HEK293T (cell line): ENCODE results near the gene MYOZ1.

Experiments
- CTCF ChIA-PET: fragments of 350-600 bp; formaldehyde crosslinking; extraction: SDS; loops from one replicate; lab custom pipeline; 2021; ENCODE audit warnings: antibody characterized with exemption, inconsistent platforms; lab: Yijun Ruan, JAX
- POLR2A ChIA-PET: fragments of 350-600 bp; formaldehyde crosslinking; extraction: SDS; loops from one replicate; lab custom pipeline; 2020; ENCODE audit warnings: antibody characterized with exemption, inconsistent platforms; lab: Yijun Ruan, JAX
- DNase-seq: peaks from one replicate; pipeline ENCODE4 v3.0.0; 2012; ENCODE audit warnings: mixed read lengths; ENCODE audit errors: extremely low spot score
- ARNT ChIP-seq: fragments of 450-650 bp; IDR thresholded peaks from 2 replicates; pipeline ENCODE4 v1.6.1; 2017; ENCODE audit warnings: mild to moderate bottlenecking
- BHLHE40 ChIP-seq: fragments of 450-650 bp; IDR thresholded peaks from 2 replicates; pipeline ENCODE4 v1.6.1; 2016; ENCODE audit warnings: mild to moderate bottlenecking, moderate library complexity, borderline replicate concordance
- CTBP1 ChIP-seq: fragments of 450-650 bp; IDR thresholded peaks from 2 replicates; pipeline ENCODE4 v1.6.1; 2016; ENCODE audit warnings: borderline replicate concordance
- ELF4 ChIP-seq: fragments of 450-650 bp; IDR thresholded peaks from 2 replicates; pipeline ENCODE4 v1.6.1; 2017; ENCODE audit warnings: antibody characterized with exemption
- FOXA1 ChIP-seq: fragments of 450-650 bp; IDR thresholded peaks from 2 replicates; pipeline ENCODE4 v1.6.1; 2016; ENCODE audit warnings: mild to moderate bottlenecking
- FOXK2 ChIP-seq: fragments of 450-650 bp; IDR thresholded peaks from 2 replicates; pipeline ENCODE4 v1.6.1; 2016; ENCODE audit warnings: mild to moderate bottlenecking
- FOXM1 ChIP-seq: fragments of 450-650 bp; IDR thresholded peaks from 2 replicates; pipeline ENCODE4 v1.6.1; 2017; ENCODE audit warnings: mild to moderate bottlenecking, borderline replicate concordance
- HDGF ChIP-seq: fragments of 450-650 bp; IDR thresholded peaks from 2 replicates; pipeline ENCODE4 v1.6.1; 2017; ENCODE audit warnings: antibody characterized with exemption, borderline replicate concordance
- L3MBTL2 ChIP-seq: fragments of 450-650 bp; conservative IDR thresholded peaks from 2 replicates; pipeline ENCODE4 v1.6.1; 2016; ENCODE audit warnings: mild to moderate bottlenecking
- LEF1 ChIP-seq: fragments of 450-650 bp; IDR thresholded peaks from 2 replicates; pipeline ENCODE4 v1.6.1; 2017; ENCODE audit warnings: mild to moderate bottlenecking, borderline replicate concordance
- NFRKB ChIP-seq: fragments of 450-650 bp; IDR thresholded peaks from 2 replicates; pipeline ENCODE4 v1.6.1; 2016; ENCODE audit warnings: mild to moderate bottlenecking, moderate library complexity
- PKNOX1 ChIP-seq: fragments of 450-650 bp; IDR thresholded peaks from 2 replicates; pipeline ENCODE4 v1.6.1; 2016
- SP1 ChIP-seq: fragments of 450-650 bp; IDR thresholded peaks from 2 replicates; pipeline ENCODE4 v1.6.1; 2017
- SUZ12 ChIP-seq: fragments of 450-650 bp; IDR thresholded peaks from 2 replicates; pipeline ENCODE4 v1.6.1; 2016; ENCODE audit warnings: mild to moderate bottlenecking
- TARDBP ChIP-seq: fragments of 450-650 bp; IDR thresholded peaks from 2 replicates; pipeline ENCODE4 v1.6.1; 2016
- ZNF384 ChIP-seq: fragments of 450-650 bp; IDR thresholded peaks from 2 replicates; pipeline ENCODE4 v1.6.1; 2016

MYOZ1 gene

GRCh38 chr10:73655990-73656298, 14.7 kb upstream of the MYOZ1 start, which contains the start of gene SYNPO2L:
TSS of gene SYNPO2L (minus strand) at chr10:73656029. CDS start at chr10:73655922, 107 bp downstream.
- DNase-seq = no peak
- POLR2A ChIA-PET = no interaction called here
- TF ChIP-seq NFRKB (no peak), BHLHE40 (no peak), SP1 (no peak), LEF1 (no peak), L3MBTL2 (no peak)
- CTCF ChIA-PET = interaction anchor here (0.6 kb wide), 1 partner anchor 514 kb away, joined by 3 read pairs; no protein-coding TSS in a partner anchor

GRCh38 chr10:73655257-73655989, 14.1 kb upstream of the MYOZ1 start:
- ChIA-PET CTCF (interaction anchor here (0.6 kb wide), 1 partner anchor 513 kb away, joined by 3 read pairs; no protein-coding TSS in a partner anchor), POLR2A (no interaction called here)
- DNase-seq = no peak
- no peak for TF ChIP-seq SP1

- ChIA-PET POLR2A (no interaction called here), CTCF (no interaction called here)
- TF ChIP-seq L3MBTL2 (no peak), SUZ12 (no peak), TARDBP (no peak), SP1 (no peak), FOXA1 (no peak), BHLHE40 (no peak), HDGF (no peak), CTBP1 (no peak), FOXM1 (no peak), FOXK2 (no peak), ELF4 (no peak), ZNF384 (no peak), ARNT (no peak), LEF1 (no peak), NFRKB (no peak), PKNOX1 (no peak)
- no peak for DNase-seq
Observed at GRCh38 chr10:73653701-73654100, 12.4 kb upstream of the MYOZ1 start.

- ChIA-PET CTCF (no interaction called here), POLR2A (no interaction called here)
- TF ChIP-seq L3MBTL2 = no peak
- TF ChIP-seq FOXK2 = no peak
- TF ChIP-seq ZNF384 = no peak
- TF ChIP-seq NFRKB = no peak
- no peak for TF ChIP-seq FOXM1
- TF ChIP-seq SUZ12 = no peak
- TF ChIP-seq BHLHE40 = no peak
- no peak for TF ChIP-seq HDGF
- TF ChIP-seq ARNT = no peak
- no peak for TF ChIP-seq CTBP1
- DNase-seq = no peak
Observed at GRCh38 chr10:73653195-73653594, 11.9 kb upstream of the MYOZ1 start.

GRCh38 chr10:73650537-73651331, 9.5 kb upstream of the MYOZ1 start:
- CTCF ChIA-PET = no interaction called here
- TF ChIP-seq HDGF (no peak), L3MBTL2 (no peak), NFRKB (no peak), BHLHE40 (no peak)
- POLR2A ChIA-PET = no interaction called here
- DNase-seq = no peak

- no peak for DNase-seq
- TF ChIP-seq ELF4 = no peak
- TF ChIP-seq ZNF384 = no peak
- no peak for TF ChIP-seq SP1
- ChIA-PET POLR2A (no interaction called here), CTCF (no interaction called here)
Observed at GRCh38 chr10:73649876-73650536, 8.7 kb upstream of the MYOZ1 start.

GRCh38 chr10:73648975-73649829, 7.9 kb upstream of the MYOZ1 start:
- CTCF ChIA-PET = interaction anchor here (2.3 kb wide), 1 partner anchor 120 kb away, joined by 10 read pairs; no protein-coding TSS in a partner anchor
- DNase-seq = no peak
- POLR2A ChIA-PET = no interaction called here
- TF ChIP-seq LEF1 (no peak), SUZ12 (no peak), CTBP1 (no peak)
